Small intestine (tissue), 7 donors: Measurements from ENCODE around the gene FRAS1. TPM values are rescaled to one million over a fixed set of nuclear protein-coding genes. Genes with fewer than 3 reads are reported as not detected.

Experiments used
- DNase-seq, 2 donors: peaks; one replicate each; pipeline versions ENCODE4 v3.0.0 to v3.0.0-alpha.2; 2013
- FAIRE-seq: peaks from 2 replicates; lab custom pipeline; 2012; peaks lifted over from hg19 to GRCh38; lab: Jason Lieb, UNC
- H3K27ac ChIP-seq, 3 donors: one replicate each; pipeline ENCODE4 v1.5.1; 2013; ENCODE audit warnings: low read length in 2 of 3, mild to moderate bottlenecking in 2 of 3, control low read depth in 1 of 3, inconsistent platforms in 1 of 3, low read depth in 1 of 3, moderate library complexity in 1 of 3
- H3K27me3 ChIP-seq, 3 donors: one replicate each; pipeline ENCODE4 v1.6.1; 2013; ENCODE audit warnings: low read length in 3 of 3, inconsistent platforms in 1 of 3; ENCODE audit not compliant: control insufficient read depth in 3 of 3, insufficient read depth in 3 of 3
- H3K36me3 ChIP-seq, 3 donors: one replicate each; pipeline ENCODE4 v1.6.1; 2013; ENCODE audit warnings: low read length in 3 of 3, inconsistent platforms in 1 of 3, low read depth in 1 of 3, mild to moderate bottlenecking in 1 of 3, moderate library complexity in 1 of 3; ENCODE audit not compliant: control insufficient read depth in 3 of 3, insufficient read depth in 2 of 3
- H3K4me1 ChIP-seq, 3 donors: one replicate each; pipeline ENCODE4 v1.6.1; 2013; ENCODE audit warnings: low read length in 2 of 3, inconsistent platforms in 1 of 3, low read depth in 1 of 3, mild to moderate bottlenecking in 1 of 3, moderate library complexity in 1 of 3; ENCODE audit not compliant: control insufficient read depth in 3 of 3, insufficient read depth in 2 of 3
- H3K4me3 ChIP-seq, 3 donors: one replicate each; pipeline ENCODE4 v1.5.1; 2013; ENCODE audit warnings: low read length in 3 of 3, control low read depth in 1 of 3, inconsistent platforms in 1 of 3, low read depth in 1 of 3, mild to moderate bottlenecking in 1 of 3, moderate library complexity in 1 of 3
- H3K9me3 ChIP-seq, 2 donors: one replicate each; pipeline ENCODE4 v1.6.1; 2013; ENCODE audit warnings: low read depth in 1 of 2, low read length in 1 of 2; ENCODE audit not compliant: control insufficient read depth in 2 of 2, insufficient read depth in 1 of 2
- WGBS, 3 donors: extraction: QIAGEN DNeasy Blood & Tissue Kit; methylation state at CpG; one replicate each; pipeline ENCODE4 v1.1.7; 2013; 5-methylcytosine and 5-hydroxymethylcytosine counted together
- polyA plus RNA-seq, 4 donors: library from polyadenylated mRNA; stranded (reverse) in 3 of 4; unstranded in 1 of 4; fragments of 200-250 nt in 3 of 4; fragments of 120-200 nt in 1 of 4; gene quantifications; one replicate each; pipeline versions ENCODE4 v1.2.1 to v1.2.3, GENCODE V29; 2013
- donor health status: healthy with polysubstance abuse.
- donor health status: control.
- donor health status: control.
- donor health status: Bipolar disorder and iron deficiency.
- donor health status: healthy.

FRAS1 gene
- polyA plus RNA-seq, 4 donors, result 0.16 to 12.6 TPM; not detected in 2

DNA sequence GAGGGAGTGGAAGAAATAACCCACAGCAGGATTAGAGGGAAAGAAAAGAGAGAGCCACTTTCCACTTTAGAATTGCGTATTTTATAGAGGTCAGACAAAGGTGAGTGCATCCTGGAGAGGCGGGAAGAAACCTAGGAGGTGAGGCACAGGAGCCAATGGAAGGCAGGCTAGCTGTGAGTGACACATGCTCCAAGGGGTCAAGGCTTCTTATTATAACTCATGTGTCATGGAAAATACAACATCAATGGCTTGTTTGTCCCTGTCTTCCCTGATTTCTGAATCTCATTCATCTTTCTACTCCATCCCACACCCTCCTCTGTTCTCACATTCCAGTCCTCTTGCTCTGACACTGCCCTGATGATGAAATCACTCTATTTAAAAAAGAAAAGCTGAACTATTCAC, 508.8 kb downstream of the FRAS1 start:
- FAIRE-seq (no peak), DNase-seq (peak in 1 of 2 donors; percentile 36)
- H3K27ac ChIP-seq, result peak overlapping the region in 1 of 3 donors; percentile 20
- H3K9me3 ChIP-seq, result no peaks in the 10 kb centered on the region
- no peaks in the 10 kb centered on the region for H3K27me3 ChIP-seq
- peaks cover 2 to 55% (median 8%) of the 10 kb centered on the region in 3 donors for H3K4me1 ChIP-seq
- WGBS, 3 donors, result 74 to 91% (median 81%) methylated on average over 2 of the region's 2 CpGs
- peaks cover 0 to 5% (median 0%) of the 10 kb centered on the region in 3 donors for H3K36me3 ChIP-seq
- H3K4me3 ChIP-seq, result no peak overlapping the region

DNA sequence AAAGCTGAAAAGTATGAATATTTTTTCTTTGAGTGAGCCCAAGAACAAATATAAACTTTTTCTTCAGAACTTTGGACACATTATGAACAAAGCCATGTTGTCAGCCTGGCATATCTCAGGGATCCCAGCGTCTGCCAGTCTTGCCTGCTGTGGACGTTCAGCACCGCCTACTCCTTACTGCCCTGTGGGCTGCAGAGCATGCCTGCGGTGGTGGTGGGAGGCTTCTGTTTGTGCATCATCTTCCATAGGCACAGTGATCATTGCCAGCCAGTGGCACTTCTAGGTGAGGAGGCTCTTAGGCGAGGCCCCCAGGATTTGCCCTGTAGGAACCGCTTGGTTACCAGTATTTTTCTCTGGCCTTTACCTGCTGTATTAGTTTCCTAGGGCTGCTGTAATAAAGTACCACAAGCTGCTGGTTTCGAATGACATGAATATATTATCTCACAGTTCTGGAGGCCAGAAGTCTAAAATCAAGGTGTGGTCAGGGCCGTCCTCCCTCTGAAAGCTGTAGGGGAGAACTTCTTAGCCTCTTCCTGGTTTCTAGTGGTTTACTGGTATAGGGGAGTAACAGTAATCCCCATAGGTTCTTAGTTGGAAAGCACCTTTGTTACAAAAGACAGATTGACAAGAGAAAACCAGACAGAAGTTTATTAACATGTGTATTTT, 509.8 kb downstream of the FRAS1 start:
- Histone ChIP-seq H3K27ac (peak overlapping the region in 1 of 3 donors; percentile 68), H3K9me3 (no peaks in the 10 kb centered on the region), H3K4me3 (no peak overlapping the region), H3K27me3 (no peaks in the 10 kb centered on the region), H3K36me3 (peaks cover 0 to 8% (median 0%) of the 10 kb centered on the region in 3 donors), H3K4me1 (peaks cover 2 to 47% (median 8%) of the 10 kb centered on the region in 3 donors)
- 30 to 67% (median 50%) methylated on average over 8 of the region's 8 CpGs for WGBS, 3 donors
- FAIRE-seq (no peak), DNase-seq (no peak)

DNA sequence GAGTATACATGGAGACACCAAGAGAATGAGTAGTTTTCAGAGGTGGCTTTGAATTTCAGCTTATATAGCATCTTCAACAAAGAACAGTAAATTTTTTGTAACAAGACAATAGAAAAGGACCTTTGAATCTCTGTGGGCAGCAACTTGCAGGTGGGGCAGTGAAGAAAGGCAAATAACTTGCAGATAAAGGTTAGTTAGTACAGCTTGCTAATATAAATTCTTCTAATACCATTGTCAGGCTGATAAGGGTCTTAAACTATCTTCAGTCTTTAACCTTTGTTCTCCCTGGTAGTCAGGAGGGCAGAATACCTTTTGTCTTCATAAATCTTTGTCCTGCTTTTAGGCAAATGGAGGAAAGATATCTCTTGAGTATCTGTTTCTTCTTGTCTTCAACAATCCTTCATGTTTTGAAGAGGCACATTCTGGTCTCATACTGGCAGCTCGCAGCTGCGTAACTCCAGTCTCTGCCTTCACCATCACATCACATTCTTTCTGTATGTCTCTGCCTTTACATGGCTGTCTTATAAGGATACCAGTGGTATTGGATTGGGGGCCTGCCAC, 510.5 kb downstream of the FRAS1 start:
- Histone ChIP-seq H3K9me3 (no peaks in the 10 kb centered on the region), H3K4me1 (peaks cover 2 to 42% (median 8%) of the 10 kb centered on the region in 3 donors), H3K27me3 (no peaks in the 10 kb centered on the region), H3K4me3 (no peak overlapping the region), H3K27ac (peak overlapping the region in 1 of 3 donors; percentile 68), H3K36me3 (peaks cover 0 to 10% (median 0%) of the 10 kb centered on the region in 3 donors)
- DNase-seq, result peak; percentile 26 to 65
- FAIRE-seq, result no peak
- WGBS, 3 donors, result 21 to 78% (median 67%) methylated on average over 2 of the region's 2 CpGs

DNA sequence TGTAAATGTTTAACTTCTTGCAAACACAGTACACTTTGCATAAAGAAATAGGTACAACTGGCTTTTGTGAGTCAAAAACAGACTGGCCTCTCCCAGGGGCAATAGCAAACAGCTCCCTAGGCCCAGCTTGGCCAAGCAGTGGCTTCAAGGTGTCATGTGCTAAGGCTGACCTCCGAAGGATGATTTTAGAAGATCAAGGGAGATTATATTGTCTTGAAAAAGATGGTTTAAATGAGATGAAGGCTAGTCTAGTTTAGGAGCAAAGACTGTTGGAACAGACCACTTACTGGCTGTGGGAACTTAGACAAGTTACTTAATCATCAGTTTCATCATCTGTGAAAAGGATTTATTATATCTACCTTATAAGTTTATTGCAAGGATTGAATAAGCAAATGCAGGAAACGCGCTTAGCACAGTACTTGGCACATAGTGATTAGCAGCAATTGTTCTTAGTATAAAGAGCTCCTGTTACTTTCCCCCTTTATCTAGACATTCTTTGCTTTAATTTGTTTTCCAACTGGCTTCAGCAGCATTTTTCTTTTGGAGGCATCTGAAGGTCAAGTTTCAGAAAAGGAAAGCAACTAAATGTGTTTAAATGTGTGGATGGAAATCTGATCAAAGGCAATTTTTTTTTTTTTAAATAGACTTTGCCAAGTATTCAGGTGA, 511.6 kb downstream of the FRAS1 start:
- Histone ChIP-seq H3K4me3 (no peak overlapping the region), H3K27me3 (no peaks in the 10 kb centered on the region), H3K27ac (peak overlapping the region in 1 of 3 donors; percentile 4), H3K9me3 (no peaks in the 10 kb centered on the region), H3K36me3 (peaks cover 0 to 10% (median 0%) of the 10 kb centered on the region in 3 donors), H3K4me1 (peaks cover 2 to 42% (median 8%) of the 10 kb centered on the region in 3 donors)
- 84 to 86% (median 85%) methylated on average over 3 of the region's 3 CpGs for WGBS, 3 donors
- DNase-seq (no peak), FAIRE-seq (no peak)

DNA sequence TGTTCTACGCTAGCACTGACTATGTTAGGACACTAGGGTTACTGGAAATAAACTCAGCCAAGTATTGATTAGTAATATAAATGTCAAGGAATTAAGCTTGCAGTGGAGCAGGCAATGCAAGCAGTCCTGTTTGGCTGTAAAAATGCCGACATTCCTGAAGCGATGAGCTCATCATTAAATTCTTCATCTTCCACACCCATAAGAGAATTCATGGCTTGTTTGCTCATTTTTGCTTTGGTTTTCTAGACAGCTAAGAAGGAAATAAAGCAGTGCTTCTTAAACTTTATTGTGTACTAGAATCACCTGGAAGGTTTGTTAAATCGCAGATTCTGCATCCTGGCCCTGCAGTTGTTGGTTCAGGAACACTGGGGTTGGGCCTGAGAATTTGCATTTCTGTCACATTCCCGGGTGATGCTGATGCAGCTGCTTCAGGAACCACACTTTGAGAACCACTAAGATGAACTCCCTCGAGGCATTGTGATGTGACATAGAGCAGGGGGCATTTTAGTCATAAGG, 512.2 kb downstream of the FRAS1 start:
- FAIRE-seq, result no peak
- WGBS, 3 donors, result 49 to 56% (median 54%) methylated on average over 6 of the region's 6 CpGs
- H3K27ac ChIP-seq, result no peak overlapping the region

DNA sequence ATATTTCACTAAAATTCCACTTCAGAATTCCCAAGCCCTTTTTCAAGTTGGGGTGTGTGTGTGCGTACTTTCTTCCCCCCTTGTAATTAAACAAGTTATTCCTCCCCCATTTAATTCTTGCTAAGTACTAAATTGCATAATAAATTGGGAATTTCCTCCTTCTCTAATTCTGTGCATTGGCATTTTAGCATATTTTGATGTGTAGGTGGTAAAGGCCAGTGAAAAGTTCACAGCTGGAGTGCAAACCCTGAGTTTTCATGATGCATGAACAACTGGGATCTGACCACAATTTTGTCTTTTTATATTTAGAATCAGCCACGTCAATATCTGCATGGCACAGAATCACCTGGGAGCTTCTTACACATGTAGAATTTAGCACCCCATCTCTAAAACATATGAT, 513.0 kb downstream of the FRAS1 start:
- Histone ChIP-seq H3K27me3 (no peaks in the 10 kb centered on the region), H3K27ac (no peak overlapping the region), H3K9me3 (no peaks in the 10 kb centered on the region), H3K36me3 (peaks cover 0 to 12% (median 0%) of the 10 kb centered on the region in 3 donors), H3K4me3 (no peak overlapping the region), H3K4me1 (peaks cover 2 to 42% (median 8%) of the 10 kb centered on the region in 3 donors)
- FAIRE-seq (no peak), DNase-seq (no peak)
- WGBS, 3 donors, result 81 to 92% (median 91%) methylated on average over 2 of the region's 2 CpGs

More for the DNA sequence above, 512.2 kb downstream of the FRAS1 start:
- H3K27me3 ChIP-seq, result no peaks in the 10 kb centered on the region
- peaks cover 2 to 42% (median 8%) of the 10 kb centered on the region in 3 donors for H3K4me1 ChIP-seq
- no peaks in the 10 kb centered on the region for H3K9me3 ChIP-seq
- no peak overlapping the region for H3K4me3 ChIP-seq
- H3K36me3 ChIP-seq, result peaks cover 0 to 15% (median 0%) of the 10 kb centered on the region in 3 donors
- peak; percentile 25 to 58 for DNase-seq

DNA sequence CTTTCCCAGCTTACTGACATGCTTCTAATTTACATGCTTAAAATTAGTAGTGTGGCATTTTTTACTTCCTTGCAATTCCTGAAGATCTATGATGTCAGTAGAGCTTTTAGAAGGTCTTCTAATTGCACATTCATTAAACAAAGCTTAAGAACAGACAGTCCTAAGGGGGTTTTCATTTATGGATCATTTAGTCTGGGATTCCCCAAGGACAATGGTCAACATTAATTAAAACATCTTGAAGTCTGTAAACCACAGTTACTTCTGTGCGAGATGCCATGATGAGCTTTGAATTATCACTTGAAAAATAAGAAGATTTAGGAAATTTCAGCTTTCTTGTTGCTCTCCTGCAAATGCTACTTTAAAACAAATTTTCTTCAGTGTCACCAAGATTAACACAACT, 514.7 kb downstream of the FRAS1 start:
- 86 to 97% (median 89%) methylated on average over 1 of the region's 1 CpG for WGBS, 3 donors

More for the DNA sequence above, 514.7 kb downstream of the FRAS1 start:
- Histone ChIP-seq H3K9me3 (no peaks in the 10 kb centered on the region), H3K27me3 (no peaks in the 10 kb centered on the region), H3K4me1 (peaks cover 2 to 28% (median 5%) of the 10 kb centered on the region in 3 donors), H3K27ac (no peak overlapping the region), H3K36me3 (peaks cover 0 to 18% (median 0%) of the 10 kb centered on the region in 3 donors), H3K4me3 (no peak overlapping the region)
- no peak for FAIRE-seq
- no peak for DNase-seq
